ENCODE measurements around the gene MMAB. TPM values are rescaled to one million over a fixed set of nuclear protein-coding genes. Genes with fewer than 3 reads are reported as not detected.

Gene MMAB
- total RNA-seq, 1 donor from 2014 or later = 27.7 TPM

DNA sequence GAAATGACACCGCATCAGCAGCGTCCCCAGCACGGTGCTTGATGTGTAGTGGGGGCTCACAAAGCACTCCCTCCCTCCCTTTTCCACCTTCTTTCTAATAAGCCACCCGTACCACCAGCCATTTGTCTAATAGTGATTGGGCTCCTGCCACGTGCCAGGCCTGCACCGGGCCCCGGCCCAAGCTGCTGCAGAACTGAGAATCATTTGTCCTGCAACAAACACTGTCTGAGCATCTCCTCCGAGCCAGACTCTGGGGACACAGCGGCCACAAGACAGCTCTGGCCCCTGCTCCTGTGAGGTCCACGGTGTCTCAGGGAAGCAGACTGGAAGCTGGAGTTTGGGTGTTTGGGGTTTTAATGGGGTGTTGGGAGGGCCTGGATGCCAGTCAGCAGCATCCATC is 44.2 kb upstream of the MMAB start:
- Histone ChIP-seq H3K9me3 (no peaks in the 10 kb centered on the region), H3K27ac (no peak overlapping the region), H3K4me3 (no peak overlapping the region), H3K4me1 (no peaks in the 10 kb centered on the region), H3K27me3 (no peaks in the 10 kb centered on the region), H3K36me3 (no peaks in the 10 kb centered on the region)
- TF ChIP-seq POLR2AphosphoS5 (IDR thresholded peaks at IDR 0.05; ENCODE audit: insufficient read depth in 1 of 2, low read depth in 1 of 2) (no peak), POLR2A (IDR thresholded peaks at IDR 0.05) (no peak)
- TF ChIP-seq, protein P1, sequence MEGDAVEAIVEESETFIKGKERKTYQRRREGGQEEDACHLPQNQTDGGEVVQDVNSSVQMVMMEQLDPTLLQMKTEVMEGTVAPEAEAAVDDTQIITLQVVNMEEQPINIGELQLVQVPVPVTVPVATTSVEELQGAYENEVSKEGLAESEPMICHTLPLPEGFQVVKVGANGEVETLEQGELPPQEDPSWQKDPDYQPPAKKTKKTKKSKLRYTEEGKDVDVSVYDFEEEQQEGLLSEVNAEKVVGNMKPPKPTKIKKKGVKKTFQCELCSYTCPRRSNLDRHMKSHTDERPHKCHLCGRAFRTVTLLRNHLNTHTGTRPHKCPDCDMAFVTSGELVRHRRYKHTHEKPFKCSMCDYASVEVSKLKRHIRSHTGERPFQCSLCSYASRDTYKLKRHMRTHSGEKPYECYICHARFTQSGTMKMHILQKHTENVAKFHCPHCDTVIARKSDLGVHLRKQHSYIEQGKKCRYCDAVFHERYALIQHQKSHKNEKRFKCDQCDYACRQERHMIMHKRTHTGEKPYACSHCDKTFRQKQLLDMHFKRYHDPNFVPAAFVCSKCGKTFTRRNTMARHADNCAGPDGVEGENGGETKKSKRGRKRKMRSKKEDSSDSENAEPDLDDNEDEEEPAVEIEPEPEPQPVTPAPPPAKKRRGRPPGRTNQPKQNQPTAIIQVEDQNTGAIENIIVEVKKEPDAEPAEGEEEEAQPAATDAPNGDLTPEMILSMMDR (IDR thresholded peaks at IDR 0.05) = no peak
- intact Hi-C loops (cut with DNase I) = no loop called here
- no peak for DNase-seq (ENCODE audit: extremely low spot score in 2 of 2)

DNA sequence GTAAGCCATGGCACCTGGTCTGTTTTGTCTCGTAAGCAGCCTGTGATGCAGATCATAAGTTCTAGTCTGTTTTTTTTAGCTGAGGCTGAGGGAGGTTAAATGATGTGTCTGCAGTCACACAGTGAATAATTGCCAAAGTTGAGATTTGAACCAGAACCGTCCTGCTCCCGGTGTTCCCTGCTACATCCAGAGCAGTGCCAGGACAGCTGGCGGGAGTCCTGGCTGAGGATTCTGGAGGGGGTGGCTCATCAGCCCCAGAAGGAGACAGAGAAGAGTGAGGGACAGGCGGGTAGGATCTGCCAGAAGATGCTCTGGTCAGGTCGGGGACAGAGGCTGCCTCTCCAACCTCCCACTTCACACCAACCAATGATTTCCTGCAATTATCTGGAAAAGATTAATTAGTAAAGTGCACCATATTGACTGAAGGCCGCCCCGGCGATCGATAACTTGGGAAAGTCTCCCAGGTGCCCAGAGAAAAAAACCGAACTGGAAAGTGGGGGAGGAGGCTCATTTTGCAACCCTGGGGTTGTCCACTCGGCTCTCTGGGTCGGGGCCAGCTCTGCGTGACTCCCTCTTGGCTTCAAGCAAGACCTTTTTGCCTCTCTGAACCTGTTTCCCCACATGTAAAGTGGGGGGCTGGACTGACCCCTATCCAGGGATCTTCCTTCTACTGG is 42.4 kb upstream of the MMAB start:
- intact Hi-C loops (cut with DNase I) = no loop called here
- Histone ChIP-seq H3K4me1 (no peaks in the 10 kb centered on the region), H3K4me3 (no peak overlapping the region), H3K27me3 (no peaks in the 10 kb centered on the region), H3K36me3 (no peaks in the 10 kb centered on the region), H3K27ac (no peak overlapping the region), H3K9me3 (no peaks in the 10 kb centered on the region)
- no peak for TF ChIP-seq POLR2A (IDR thresholded peaks at IDR 0.05)
- TF ChIP-seq POLR2AphosphoS5 (IDR thresholded peaks at IDR 0.05; ENCODE audit: insufficient read depth in 1 of 2, low read depth in 1 of 2) = no peak
- TF ChIP-seq, protein P1 (IDR thresholded peaks at IDR 0.05) = no peak
- DNase-seq (ENCODE audit: extremely low spot score in 2 of 2) = no peak

DNA sequence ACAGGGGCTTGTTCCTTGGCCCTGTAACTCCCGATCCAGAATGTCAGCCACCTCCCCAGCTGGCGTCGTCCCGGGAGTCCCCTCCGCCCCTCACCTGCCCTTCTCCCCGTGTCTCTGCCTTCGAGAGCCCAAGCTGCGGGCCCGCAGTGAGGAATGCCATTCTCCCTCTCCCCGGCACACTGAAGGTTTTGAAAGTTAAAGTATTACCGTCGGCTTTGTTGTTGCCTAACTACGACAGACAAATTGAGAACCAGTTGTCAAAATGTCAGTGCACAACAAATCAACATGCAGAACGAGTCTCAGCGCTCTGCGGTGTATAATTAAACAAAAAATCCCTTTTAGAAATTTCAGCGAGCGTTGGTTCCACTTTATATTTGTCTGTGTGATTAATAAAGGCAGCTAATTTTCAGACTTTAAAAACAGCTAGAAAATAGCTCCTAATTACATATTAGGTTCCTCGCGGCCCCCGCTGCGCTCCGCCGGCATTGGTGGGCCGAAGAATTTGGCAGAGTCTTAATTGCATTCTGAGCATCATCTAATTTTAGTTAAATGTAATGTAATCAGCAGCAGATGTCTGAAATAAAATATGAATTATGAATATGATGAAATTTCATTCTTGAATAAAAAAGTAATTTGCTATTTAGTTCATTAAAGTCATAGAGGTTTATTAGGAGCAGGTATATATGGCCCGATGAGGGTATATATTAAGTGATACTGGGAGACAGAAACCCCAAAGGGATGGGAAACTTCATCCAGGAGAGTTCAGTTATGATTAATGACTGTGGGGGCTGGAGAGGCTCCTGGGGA is 40.5 kb upstream of the MMAB start:
- H3K4me3 ChIP-seq = no peak overlapping the region
- no peaks in the 10 kb centered on the region for H3K36me3 ChIP-seq
- H3K27ac ChIP-seq = no peak overlapping the region
- no peaks in the 10 kb centered on the region for H3K4me1 ChIP-seq
- no peaks in the 10 kb centered on the region for H3K27me3 ChIP-seq
- TF ChIP-seq POLR2A (IDR thresholded peaks at IDR 0.05) (no peak), POLR2AphosphoS5 (IDR thresholded peaks at IDR 0.05; ENCODE audit: insufficient read depth in 1 of 2, low read depth in 1 of 2) (no peak)
- TF ChIP-seq, protein P1 (IDR thresholded peaks at IDR 0.05) = no peak
- intact Hi-C loops (cut with DNase I) = no loop called here
- no peaks in the 10 kb centered on the region for H3K9me3 ChIP-seq
- DNase-seq (ENCODE audit: extremely low spot score in 2 of 2) = no peak

DNA sequence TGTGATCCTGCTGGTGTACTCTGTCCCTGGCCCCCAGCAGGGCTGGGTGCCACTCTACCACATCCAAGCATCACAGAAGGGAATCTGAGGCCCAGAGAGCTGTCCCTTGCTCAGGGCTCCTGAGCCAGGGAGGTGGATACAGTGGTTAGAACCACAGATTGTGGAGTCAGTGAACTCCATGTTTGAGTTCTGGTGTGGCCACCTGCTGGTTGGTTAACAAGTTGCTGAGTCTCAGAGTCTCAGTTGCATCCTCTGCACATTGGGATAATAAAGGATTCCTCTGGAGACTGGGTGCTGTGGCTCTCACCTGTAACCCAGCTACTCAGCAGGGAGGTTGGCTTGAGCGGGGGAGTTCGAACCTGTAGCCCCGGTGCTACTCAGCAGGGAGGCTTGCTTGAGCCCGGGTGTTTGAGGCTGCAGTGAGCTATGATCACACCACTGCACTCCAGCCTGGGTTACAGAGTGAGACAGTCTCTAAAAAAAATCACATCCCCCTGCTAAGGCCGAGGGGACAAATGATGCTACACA is 39.7 kb upstream of the MMAB start:
- Histone ChIP-seq H3K9me3 (no peaks in the 10 kb centered on the region), H3K27ac (no peak overlapping the region), H3K4me1 (no peaks in the 10 kb centered on the region), H3K27me3 (no peaks in the 10 kb centered on the region), H3K4me3 (no peak overlapping the region), H3K36me3 (no peaks in the 10 kb centered on the region)
- intact Hi-C loops (cut with DNase I) = no loop called here
- DNase-seq (ENCODE audit: extremely low spot score in 2 of 2) = no peak
- TF ChIP-seq POLR2A (IDR thresholded peaks at IDR 0.05) (no peak), POLR2AphosphoS5 (IDR thresholded peaks at IDR 0.05; ENCODE audit: insufficient read depth in 1 of 2, low read depth in 1 of 2) (no peak)
- TF ChIP-seq, protein P1 (IDR thresholded peaks at IDR 0.05) = no peak

DNA sequence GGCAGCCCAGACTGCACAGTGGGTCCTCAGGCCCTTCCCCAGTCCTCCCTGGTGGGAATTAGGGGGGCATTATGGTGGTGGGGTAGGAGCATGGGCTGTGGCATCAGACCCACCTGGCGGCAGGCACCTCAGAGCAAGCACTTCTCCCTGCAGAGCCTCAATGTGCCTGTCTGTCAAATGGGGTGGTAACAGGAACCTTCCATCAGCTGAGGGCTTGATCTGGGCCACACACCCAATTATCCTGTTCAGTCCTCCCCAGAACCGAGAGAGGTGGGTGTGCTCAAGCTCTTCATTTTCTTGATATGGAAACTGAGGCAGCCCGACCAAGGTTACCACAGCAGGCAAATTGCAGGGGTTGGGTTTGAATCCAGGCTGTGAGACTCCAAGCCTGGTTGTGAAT is 38.7 kb upstream of the MMAB start:
- H3K4me3 ChIP-seq = no peak overlapping the region
- no peaks in the 10 kb centered on the region for H3K27me3 ChIP-seq
- no peak for DNase-seq (ENCODE audit: extremely low spot score in 2 of 2)
- no peaks in the 10 kb centered on the region for H3K4me1 ChIP-seq
- TF ChIP-seq POLR2AphosphoS5 (IDR thresholded peaks at IDR 0.05; ENCODE audit: insufficient read depth in 1 of 2, low read depth in 1 of 2) (no peak), POLR2A (IDR thresholded peaks at IDR 0.05) (no peak)
- TF ChIP-seq, protein P1 (IDR thresholded peaks at IDR 0.05) = no peak
- H3K9me3 ChIP-seq = no peaks in the 10 kb centered on the region
- no peaks in the 10 kb centered on the region for H3K36me3 ChIP-seq
- H3K27ac ChIP-seq = no peak overlapping the region
- intact Hi-C loops (cut with DNase I) = no loop called here

Measured in vagina (tissue), 2 donors.